ENCODE data around the gene HNRNPR. TPM values are rescaled to one million over a fixed set of nuclear protein-coding genes. Genes with fewer than 3 reads are reported as not detected.

Gene HNRNPR
- total and polyA plus RNA-seq, 2 of the 8 experiments (the other 6 are each of a cell fraction or from before 2014, with no cell fraction given), result 110 to 214 TPM

DNA sequence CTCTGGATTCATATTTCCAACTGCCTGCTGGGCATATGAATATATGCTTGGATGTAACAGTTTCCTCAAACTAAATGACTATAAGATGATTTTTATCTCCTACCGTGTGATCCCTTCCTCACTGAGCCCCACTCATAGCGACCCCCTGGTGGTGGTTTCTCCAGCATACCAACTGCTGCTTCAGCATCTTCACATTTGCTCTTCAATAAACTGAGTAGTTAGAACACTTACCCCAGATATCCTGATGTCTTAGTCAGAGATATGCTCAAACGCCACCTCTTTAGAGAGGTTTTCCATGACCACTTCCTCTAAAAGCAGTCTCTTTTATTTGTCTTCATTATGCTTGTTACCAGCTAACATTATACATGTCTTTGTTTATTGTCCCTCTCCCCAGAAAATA, 10.2 kb upstream of the HNRNPR start:
- no peak overlapping the region for H2AK5ac ChIP-seq (ENCODE audit: low read depth, low read length)
- no peaks in the 10 kb centered on the region for H3K79me1 ChIP-seq (ENCODE audit: low read depth, low read length)
- H3K36me3 ChIP-seq (ENCODE audit: control insufficient read depth in 2 of 4, insufficient read depth in 4 of 4, low read length in 3 of 4), result peaks cover 0 to 4% (median 0%) of the 10 kb centered on the region in 4 experiments; a peak in 1 of 8 replicates
- H3K4me3 ChIP-seq (ENCODE audit: extremely low read depth in 1 of 4, insufficient read depth in 2 of 4, low read depth in 3 of 4, low read length in 4 of 4), result no peak overlapping the region
- H3K27me3 ChIP-seq (replicated peaks in 1 of 4; ENCODE audit: control insufficient read depth in 3 of 4, extremely low read depth in 1 of 4, insufficient read depth in 3 of 4, low read length in 3 of 4), result peaks cover 70 to 98% (median 88%) of the 10 kb centered on the region in 4 experiments
- H2BK20ac ChIP-seq (ENCODE audit: low read length), result no peak overlapping the region
- no peak overlapping the region for H3K9ac ChIP-seq (replicated peaks in 1 of 4; ENCODE audit: extremely low read depth in 1 of 4, low read depth in 3 of 4, low read length in 3 of 4)
- H3K23ac ChIP-seq (ENCODE audit: insufficient read length), result no peak overlapping the region
- no peak overlapping the region for H2BK5ac ChIP-seq (ENCODE audit: low read depth, low read length)
- ChIA-PET CTCF (ENCODE audit: partially characterized antibody) (interaction anchor here (1.0 to 1.1 kb wide), 2 partner anchors 68 to 142 kb away, joined by 3 read pairs; no protein-coding TSS in a partner anchor), POLR2A (ENCODE audit: partially characterized antibody) (interaction anchor here (2.2 kb wide), 1 partner anchor 10 kb away, joined by 6 read pairs; the partner anchor contains the start of gene HNRNPR)
- no peak overlapping the region for H4K5ac ChIP-seq (ENCODE audit: insufficient read length, low read depth, low read length)
- no peak overlapping the region for H3K56ac ChIP-seq (replicated peaks; ENCODE audit: insufficient read length, low read depth, low read length)
- H3K14ac ChIP-seq (ENCODE audit: insufficient read length), result no peak overlapping the region
- H2BK12ac ChIP-seq (ENCODE audit: low read depth, low read length), result no peak overlapping the region
- H3K27ac ChIP-seq (ENCODE audit: low read depth, low read length), result no peak overlapping the region
- WGBS, 2 experiments (ENCODE audit: extremely low coverage in 1 of 2, insufficient coverage in 1 of 2, insufficient read length in 1 of 2, insufficient replicate concordance in 2 of 2, low coverage in 1 of 2, low lambda C conversion rate in 2 of 2, missing lambda C conversion rate in 1 of 2), result 62% methylated on average over 3 of the region's 3 CpGs; no CpG with 5 or more reads in 1 of the 2 experiments
- H2AFZ ChIP-seq (ENCODE audit: low read length), result no peak overlapping the region
- DNase-seq (ENCODE audit: low read depth in 1 of 2, low spot score in 2 of 2) (no peak), FAIRE-seq (no peak)
- H3K4ac ChIP-seq (replicated peaks; ENCODE audit: insufficient read length, low read depth, low read length), result no peak overlapping the region
- H4K8ac ChIP-seq (ENCODE audit: extremely low read depth, insufficient read depth, low read length), result no peak overlapping the region
- peaks cover 2 to 5% of the 10 kb centered on the region in 2 experiments; a peak in 2 of 4 replicates for H3K9me3 ChIP-seq (ENCODE audit: insufficient read depth in 2 of 2, low read depth in 1 of 2, low read length in 1 of 2)
- H3K79me2 ChIP-seq (ENCODE audit: control insufficient read depth in 1 of 2, insufficient read depth in 2 of 2, low read length in 2 of 2), result no peaks in the 10 kb centered on the region
- H4K20me1 ChIP-seq (replicated peaks in 1 of 2; ENCODE audit: control insufficient read depth in 1 of 2, insufficient read depth in 2 of 2, low read length in 2 of 2), result peaks cover 3 to 5% of the 10 kb centered on the region in 2 experiments
- no peak overlapping the region for H4K91ac ChIP-seq (replicated peaks; ENCODE audit: insufficient read length, low read length)
- H3K4me1 ChIP-seq (replicated peaks in 1 of 4; ENCODE audit: control insufficient read depth in 3 of 4, insufficient read depth in 4 of 4, low read length in 3 of 4), result no peaks in the 10 kb centered on the region
- H2BK15ac ChIP-seq (ENCODE audit: low read length), result no peak overlapping the region
- no peaks in the 10 kb centered on the region; the same call in 1 of the 2 replicates for H3K23me2 ChIP-seq (ENCODE audit: low read depth, low read length)
- no peak overlapping the region for H3K4me2 ChIP-seq (ENCODE audit: insufficient read depth in 1 of 2, low read depth in 2 of 2, low read length in 2 of 2)
- no peak overlapping the region for H2BK120ac ChIP-seq (replicated peaks; ENCODE audit: low read depth, low read length)
- no peak overlapping the region for H3K18ac ChIP-seq (ENCODE audit: extremely low read depth, low read length)
- TF ChIP-seq NANOG (IDR thresholded peaks at IDR 0.05; ENCODE audit: insufficient read depth, low read depth, low read length, poor library complexity, severe bottlenecking), result no peak
- no peak for TF ChIP-seq POLR2AphosphoS5 (IDR thresholded peaks at IDR 0.05; ENCODE audit: low read depth, low read length)
- TF ChIP-seq SAP30 (IDR thresholded peaks at IDR 0.05; ENCODE audit: insufficient read depth, insufficient replicate concordance, low read length), result no peak
- no peak for TF ChIP-seq MAFK (IDR thresholded peaks at IDR 0.05; ENCODE audit: low read depth, low read length)
- no peak for TF ChIP-seq BCL11A (IDR thresholded peaks at IDR 0.05; ENCODE audit: low read depth in 2 of 2, low read length in 2 of 2)
- TF ChIP-seq, protein P1, sequence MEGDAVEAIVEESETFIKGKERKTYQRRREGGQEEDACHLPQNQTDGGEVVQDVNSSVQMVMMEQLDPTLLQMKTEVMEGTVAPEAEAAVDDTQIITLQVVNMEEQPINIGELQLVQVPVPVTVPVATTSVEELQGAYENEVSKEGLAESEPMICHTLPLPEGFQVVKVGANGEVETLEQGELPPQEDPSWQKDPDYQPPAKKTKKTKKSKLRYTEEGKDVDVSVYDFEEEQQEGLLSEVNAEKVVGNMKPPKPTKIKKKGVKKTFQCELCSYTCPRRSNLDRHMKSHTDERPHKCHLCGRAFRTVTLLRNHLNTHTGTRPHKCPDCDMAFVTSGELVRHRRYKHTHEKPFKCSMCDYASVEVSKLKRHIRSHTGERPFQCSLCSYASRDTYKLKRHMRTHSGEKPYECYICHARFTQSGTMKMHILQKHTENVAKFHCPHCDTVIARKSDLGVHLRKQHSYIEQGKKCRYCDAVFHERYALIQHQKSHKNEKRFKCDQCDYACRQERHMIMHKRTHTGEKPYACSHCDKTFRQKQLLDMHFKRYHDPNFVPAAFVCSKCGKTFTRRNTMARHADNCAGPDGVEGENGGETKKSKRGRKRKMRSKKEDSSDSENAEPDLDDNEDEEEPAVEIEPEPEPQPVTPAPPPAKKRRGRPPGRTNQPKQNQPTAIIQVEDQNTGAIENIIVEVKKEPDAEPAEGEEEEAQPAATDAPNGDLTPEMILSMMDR (IDR thresholded peaks at IDR 0.05; ENCODE audit: control extremely low read depth in 1 of 3, insufficient read depth in 1 of 3, low read depth in 1 of 3, low read length in 3 of 3), result no peak
- no peak for TF ChIP-seq TAF7 (optimal IDR thresholded peaks at IDR 0.05; ENCODE audit: borderline replicate concordance, low read depth, low read length)
- no peak for TF ChIP-seq CTBP2 (IDR thresholded peaks at IDR 0.05; ENCODE audit: borderline replicate concordance, insufficient read depth, insufficient read length, low read length)
- no peak for TF ChIP-seq FOSL1 (IDR thresholded peaks at IDR 0.05; ENCODE audit: insufficient read depth, low read depth, low read length)
- no peak for TF ChIP-seq PHF8 (conservative IDR thresholded peaks at IDR 0.05; ENCODE audit: low read depth, low read length)
